NCI-H1694 (cell line): ENCODE data around the gene BTF3L4.
A peak's percentile ranks its signal among the peaks of the same experiment; 100 is the strongest.
"Not testable (repeated sequence)": the region's sequence is repeated elsewhere in the genome, so short reads cannot be mapped to it uniquely, and the experiment has no call there.

Experiments used
- DNase-seq: peaks from one replicate; lab custom pipeline; 2025; lab: John Stamatoyannopoulos, UW

BTF3L4 gene

DNA sequence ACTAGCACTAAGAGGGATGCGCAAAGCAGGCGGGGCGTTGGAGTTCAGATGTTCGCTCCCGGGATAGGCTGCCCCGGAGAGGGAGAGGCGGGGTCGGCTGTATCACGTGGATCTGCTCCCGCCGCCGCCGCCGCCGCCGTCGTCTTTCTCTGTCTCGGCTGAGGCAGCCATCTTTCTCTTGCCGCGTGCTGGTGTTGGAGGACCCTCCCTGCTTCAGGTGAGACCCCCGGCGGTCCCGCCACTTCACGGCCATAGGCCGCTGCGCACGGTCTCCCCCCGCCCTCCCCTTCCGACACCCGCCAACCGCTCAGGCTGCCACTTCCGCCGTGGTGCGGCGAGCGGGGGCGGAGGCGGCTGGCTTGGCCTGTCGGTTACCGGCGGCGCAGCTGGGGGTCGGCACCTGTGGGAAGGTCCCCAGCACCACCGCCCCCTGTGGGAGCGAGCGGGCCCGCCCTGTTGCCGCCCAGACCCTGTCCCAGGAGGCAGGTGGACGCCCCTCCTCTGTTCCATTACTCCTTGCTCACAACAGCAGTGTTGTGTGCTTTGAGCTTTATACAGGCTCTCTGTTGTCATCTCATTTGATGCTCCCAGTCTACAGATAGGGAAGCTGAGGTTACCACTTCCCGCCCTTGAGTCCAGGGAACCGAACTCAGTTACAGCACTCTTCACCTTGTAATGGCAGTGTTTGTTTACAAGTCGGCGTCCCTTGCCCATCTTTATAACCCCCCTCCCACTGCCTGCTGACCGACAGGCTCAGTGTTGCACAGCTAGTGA, at the start of gene BTF3L4:
Gene BTF3L4 (plus strand): TSS at position 133 of the 774 bp plus-strand sequence. CDS start 3,553 bp downstream, outside the sequence.
- DNase-seq = peak; percentile 96

GRCh38 chr1:52007215-52008002, 48.7 kb upstream of the BTF3L4 start:
- no peak for DNase-seq

DNA sequence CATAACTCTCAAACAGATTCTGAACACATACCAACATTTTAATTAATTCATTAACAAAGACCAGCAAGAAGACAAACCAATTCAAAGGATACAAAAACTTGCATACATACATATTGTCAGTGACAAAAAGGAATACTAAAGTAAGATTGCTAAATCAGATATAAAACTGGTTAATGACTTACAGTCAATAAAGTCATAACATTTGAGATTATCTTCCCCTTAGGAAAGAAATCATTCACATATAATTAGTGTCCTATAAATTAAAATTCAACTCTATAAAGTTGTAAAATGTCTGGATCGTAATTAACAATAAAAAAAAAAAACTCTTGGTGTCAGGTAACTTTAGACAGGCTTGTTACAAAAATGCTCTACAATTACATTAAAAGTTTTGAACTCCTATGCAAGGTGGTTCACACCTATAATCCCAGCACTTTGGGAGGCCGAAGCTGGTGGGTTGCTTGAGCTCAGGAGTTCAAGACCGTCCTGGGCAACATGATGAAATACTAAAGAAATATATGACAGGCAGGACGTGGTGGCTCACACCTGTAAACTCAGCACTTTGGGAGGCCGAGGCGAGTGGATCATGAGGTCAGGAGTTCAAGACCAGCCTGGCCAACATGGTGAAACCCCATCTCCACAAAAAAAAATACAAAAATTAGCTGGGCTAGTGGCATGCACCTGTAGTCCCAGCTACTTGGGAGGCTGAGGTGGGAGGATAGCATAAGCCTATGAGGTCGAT, 47.9 kb upstream of the BTF3L4 start:
- no peak for DNase-seq

- DNase-seq = no peak
Observed at GRCh38 chr1:52022133-52022532, 34.0 kb upstream of the BTF3L4 start.

DNA sequence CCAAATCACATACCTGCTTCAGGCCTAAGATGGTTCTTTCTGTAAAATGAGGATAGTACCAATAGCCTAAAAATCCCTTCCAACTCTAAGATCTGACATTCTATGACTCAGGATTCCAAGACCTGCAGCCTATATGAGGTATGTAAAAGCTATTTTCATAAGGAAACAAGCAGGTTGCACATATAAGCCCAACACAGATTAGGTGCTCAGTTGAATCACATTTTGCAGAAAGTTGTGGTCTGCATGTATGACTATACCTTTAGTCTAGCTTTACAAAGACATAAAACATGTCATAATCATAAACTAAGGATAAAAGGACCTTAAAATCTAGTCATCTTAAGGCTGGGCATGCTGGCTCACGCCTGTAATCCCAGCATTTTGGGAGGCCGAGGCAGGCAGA, 29.8 kb upstream of the BTF3L4 start:
- DNase-seq = no peak

DNA sequence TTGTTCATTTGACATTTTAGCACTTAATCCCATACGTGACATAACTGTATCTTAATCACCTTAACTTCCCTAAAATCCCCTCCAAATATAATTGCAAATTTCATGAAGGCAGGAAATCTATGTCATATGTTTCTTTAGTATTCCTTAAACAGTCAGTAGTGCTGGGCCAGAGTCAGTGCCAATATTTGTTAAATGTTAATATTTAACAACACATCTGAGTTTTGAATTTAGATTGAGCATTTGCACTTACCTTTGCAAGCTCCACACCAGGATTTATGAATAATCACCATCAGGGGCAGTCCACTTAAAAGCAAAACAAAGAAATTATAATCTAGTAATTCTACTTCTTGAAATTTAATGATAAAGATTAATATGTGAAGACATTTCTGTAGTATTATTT, 27.8 kb upstream of the BTF3L4 start:
- no peak for DNase-seq

DNA sequence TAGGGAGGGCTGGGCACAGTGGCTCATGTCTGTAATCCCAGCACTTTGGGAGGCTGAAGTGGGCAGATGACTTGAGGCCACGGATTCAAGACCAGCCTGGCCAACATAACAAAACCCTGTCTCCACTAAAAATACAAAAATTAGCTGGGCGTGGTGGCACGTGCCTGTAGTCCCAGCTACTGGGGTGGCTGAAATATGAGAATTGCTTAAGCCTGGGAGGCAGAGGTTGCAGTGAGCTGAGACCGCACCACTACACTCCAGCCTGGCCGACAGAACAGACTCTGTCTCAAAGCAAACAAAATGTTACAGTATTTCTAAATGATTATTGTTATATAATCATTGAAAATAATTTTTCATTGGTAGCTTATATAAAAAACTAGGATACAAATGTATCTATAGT, 27.3 kb upstream of the BTF3L4 start:
- DNase-seq = not testable (repeated sequence)

DNA sequence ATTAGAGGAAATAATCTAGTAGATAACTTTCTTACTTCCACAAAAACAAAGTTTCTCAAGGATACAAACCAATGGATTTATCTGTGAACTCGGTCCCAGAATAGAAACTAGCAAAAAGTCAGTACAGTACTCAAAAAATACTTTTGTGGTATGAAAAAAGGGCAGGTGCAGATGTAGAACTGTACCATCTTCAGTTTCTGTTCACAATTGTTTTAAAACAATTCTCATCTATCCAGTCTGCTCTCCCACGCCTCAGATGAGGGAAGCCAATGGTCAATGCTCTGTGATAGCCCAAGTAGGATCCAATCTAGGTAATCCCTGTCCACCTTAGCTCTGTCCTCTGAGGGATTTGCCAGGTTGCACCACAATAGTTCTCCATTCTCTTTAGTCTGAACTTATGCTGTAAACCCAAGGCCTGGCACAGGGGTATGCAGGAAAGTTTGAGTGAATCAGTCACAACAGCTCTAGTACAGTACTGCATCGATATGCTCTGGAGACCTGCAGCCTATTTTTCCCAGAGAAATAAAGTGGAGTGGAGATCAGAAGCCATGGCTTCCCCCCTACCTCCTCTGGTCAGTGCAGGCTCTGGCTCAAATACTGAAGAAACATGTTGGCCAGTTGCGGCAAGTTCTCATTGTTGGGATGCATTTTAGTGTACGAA, 23.8 kb upstream of the BTF3L4 start:
- no peak for DNase-seq

- DNase-seq = no peak
Observed at GRCh38 chr1:52032785-52033131, 23.3 kb upstream of the BTF3L4 start.

DNA sequence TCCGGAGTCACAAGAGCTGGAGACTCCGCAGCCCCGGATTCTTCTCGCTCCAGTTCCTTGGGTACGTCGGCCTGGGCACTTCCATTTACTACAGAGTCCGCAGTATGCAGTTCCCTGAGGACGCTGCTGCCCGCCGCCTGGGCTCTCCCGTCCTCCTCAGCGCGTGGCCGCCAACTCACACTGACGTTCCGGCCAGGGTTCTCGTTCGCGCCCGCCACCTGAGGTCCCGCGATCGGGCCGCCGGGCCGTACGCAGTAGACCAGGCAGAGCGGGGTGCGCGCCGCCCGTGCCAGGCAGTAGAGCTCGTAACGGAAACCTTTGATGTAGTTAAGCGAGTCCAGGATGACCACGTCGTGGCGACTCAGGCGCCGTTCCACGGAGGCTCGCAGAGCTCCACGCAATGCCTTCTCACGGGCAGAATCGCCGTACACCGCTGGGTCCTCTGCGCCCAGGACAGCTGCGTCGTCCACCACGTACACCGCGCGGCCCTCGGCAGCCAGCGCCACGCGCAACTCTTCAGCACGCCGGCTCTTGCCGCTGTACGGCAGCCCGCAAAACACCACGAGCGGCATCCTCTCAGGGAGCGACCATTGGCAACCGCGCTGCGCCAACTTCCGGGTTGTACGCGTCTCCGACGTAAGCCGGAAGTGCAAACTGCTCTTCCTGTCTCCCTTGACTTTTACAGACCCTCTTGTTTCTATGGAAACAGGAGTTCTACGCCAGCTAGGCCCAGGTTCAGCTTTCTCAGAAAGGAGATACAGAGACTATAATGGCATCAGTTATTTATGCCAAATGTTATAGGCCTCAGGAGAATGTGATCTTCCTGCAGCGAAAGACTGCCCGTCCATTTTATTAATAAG, 22.7 kb upstream of the BTF3L4 start, which contains the start of gene KTI12:
Gene KTI12 (minus strand): TSS at position 621 of the 860 bp plus-strand sequence. CDS start 49 bp downstream, at position 572.
- peak; percentile 87 for DNase-seq

DNA sequence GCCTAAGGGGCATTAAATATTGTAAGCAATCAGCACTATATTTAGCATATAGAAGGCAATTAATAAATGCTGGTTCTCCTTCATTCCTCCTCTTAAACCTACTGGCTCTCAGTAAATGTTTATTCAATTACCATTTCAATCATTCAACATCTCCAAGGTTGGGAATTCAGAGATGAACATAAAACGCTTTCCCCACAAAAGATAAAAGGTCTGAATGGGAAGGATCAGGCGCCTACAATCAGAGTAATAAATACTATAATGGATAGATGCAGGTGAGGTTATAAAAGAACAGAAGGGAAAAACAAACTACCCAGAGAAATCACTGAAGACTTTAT, 22.1 kb upstream of the BTF3L4 start:
- DNase-seq = no peak

GRCh38 chr1:52037402-52037814, 18.7 kb upstream of the BTF3L4 start:
- DNase-seq = peak; percentile 13

DNA sequence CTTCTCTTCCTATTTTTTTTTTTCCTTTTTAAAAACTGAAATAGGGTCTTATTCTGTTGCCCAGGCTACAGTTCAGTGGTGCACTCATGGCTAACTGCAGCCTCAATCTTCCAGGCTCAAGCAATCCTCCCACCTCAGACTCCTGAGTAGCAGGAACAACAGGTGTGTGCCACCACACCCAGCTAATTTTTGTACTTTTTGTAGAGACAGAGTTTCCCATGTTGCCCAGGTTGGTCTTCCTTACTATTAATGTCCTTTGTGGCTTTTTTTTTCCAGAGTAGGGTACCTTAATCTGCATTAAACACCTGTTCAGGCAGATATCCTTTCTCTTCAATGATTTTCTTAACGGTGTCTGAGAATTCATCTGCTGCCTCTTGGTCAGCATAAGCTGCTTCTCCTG, 18.2 kb upstream of the BTF3L4 start:
- DNase-seq = no peak

- DNase-seq = no peak
Observed at GRCh38 chr1:52041551-52042185, 14.4 kb upstream of the BTF3L4 start.

DNA sequence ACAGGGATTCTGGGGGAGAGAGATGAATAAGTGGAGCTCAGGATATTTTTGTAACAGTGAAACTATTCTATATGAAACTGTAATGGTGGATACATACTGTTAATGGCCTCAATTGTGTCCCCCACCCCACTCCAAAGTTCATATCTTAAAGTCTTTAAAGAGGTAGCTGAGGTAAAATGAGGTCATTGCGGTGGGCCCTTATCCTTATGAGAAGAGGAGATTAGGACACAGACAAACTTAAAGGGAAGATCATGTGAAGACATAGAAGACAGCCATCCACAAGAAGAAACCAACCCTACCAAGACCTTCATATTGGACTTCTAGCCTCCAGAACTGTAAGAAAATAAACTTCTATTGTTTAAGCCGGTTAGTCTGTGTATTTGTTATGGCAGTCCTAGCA, 10.9 kb upstream of the BTF3L4 start:
- no peak for DNase-seq

DNA sequence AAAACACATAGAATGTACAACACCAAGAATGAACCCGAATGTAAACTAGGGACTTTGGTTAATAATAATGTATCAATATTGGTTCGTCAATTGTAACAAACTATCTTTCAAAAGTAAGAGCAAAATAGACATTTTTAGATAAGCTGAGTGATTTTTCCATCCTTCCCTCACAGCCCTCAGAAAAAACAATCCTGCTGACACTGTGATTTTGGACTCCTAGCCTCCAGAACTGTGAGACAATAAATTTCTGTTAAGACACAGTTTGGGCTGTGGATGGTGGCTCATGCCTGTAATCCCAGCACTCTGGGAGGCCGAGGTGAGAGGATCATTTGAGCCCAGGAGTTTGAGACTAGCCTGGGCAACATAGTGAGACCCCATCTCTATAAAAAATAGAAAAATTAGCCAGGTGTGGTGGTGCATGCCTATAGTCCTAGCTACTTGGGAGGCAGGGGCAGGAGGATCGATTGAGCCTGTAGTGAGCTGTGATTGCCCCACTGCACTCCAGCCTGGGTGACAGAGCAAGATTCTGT, 10.4 kb upstream of the BTF3L4 start:
- not testable (repeated sequence) for DNase-seq

DNA sequence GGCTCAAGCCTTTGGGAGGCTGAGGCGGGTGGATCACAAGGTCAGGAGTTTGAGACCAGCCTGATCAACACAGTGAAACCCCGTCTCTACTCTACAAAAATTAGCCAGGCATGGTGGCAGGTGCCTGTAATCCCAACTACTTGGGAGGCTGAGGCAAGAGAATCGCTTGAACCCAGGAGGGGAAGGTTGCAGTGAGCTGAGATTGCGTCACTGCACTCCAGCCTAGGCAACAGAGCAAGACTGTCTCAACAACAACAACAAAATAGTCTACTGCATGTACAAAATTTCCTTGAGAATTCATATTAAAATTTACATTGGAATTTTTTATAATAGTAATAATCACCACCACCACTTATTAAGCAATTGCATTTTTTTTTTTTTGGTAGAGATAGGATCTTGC, 6.8 kb upstream of the BTF3L4 start:
- DNase-seq = not testable (repeated sequence)

DNA sequence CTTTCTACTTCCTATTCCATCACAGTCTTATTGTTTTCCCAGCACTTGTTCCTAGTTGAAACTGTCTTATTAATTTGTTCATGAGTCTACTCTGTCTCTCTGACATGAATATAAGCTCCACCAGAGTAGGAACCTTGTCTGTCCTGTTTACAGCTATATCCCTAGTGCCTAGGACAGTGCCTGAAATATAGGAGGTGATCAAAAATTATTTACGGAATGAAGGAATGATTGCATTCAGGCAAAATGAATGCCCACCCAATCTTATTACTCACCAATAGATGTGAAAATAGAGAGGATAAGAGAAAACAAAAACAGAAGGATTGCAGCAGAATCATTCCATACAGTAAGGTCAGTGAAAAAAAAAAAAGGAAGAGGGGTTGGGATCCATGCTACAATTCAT, 2.2 kb upstream of the BTF3L4 start:
- DNase-seq = no peak

- DNase-seq = no peak
Observed at GRCh38 chr1:52054496-52055065, 1.5 kb upstream of the BTF3L4 start.
